Middle frontal gyrus (tissue), 1 donor: ENCODE data around the gene OPN4.

Experiments used
- DNase-seq: peaks from one replicate; pipeline ENCODE4 v3.0.0-alpha.2; 2015; ENCODE audit warnings: low spot score; ENCODE audit errors: extremely low spot score

Gene OPN4

DNA sequence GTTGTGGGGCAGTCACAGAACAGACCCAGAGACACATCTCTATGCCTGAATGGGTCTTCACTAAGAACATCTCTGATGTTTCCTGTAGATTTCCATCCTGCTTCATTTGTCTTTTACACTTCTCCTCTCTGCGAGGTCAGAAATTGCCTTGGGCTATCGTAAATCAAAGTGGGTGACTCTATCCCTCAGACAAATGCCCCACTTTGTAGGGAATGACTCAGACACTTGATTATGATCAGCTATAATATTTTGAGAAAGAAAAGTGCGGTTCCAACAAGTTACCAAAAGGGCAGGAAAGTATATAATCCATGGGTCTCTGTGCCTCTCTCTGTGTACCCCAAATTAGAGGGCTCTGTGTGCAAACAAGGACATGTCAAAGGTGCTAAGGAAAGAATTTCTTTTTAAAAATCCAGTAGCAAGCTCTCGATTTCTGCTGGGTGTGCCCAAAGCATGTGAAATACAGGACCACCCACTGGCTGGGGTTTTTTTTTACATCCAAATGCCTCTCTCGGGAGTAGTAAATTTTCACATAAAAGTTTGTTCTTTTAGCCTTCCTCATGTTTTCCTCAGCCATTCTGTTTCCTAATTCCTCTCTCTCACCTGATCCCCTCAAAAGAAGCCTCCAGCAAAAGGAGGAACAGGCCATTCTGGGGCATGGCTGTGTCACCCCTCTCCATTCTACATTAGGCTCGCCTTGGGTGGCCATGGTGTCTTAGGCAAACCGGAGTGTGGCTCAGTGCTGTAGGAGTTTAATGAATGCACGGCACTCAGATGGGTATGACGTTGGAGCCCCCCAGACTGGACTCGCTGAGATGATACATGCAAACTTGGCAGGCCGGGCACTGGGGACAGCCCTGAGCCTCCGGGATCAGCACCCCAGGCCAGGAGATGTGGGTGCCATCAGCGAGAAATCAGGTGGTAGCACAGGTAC lies 6.3 kb upstream of the OPN4 start:
- DNase-seq: no peak

DNA sequence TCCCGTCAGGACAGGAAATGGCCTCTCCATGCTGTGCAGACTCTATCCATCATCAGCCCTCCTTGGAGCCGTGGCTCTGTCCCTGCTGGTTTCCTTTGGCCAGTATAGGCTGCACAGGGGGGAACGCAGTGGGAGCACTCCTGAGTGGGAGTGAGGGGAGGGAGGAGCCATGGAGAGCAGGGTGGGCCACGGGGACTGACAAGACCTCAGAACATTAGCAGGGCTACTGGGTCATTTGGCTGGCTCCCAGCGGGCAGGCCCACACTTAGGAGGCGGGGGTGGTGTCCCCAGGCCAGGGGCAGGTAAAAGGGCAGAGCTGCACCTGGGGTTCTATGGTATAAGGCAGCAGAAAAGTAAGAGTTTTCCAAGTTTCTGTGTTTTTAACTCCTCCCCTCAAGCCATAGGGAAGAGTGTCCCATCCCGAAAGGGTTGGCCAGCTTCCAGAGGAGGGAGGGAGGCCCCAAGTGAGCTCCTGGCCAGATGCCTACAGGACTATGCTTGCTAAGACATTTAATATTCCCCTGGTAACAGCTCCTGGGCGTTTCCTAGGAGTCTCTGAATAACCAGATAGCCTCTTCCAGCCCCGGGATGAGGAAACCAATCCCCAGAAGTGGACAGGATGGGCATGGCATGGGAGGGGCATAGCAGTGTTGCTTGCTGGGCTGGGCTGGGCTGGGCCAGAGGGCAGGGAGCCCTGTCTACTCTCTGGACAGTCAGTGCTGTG lies 5.5 kb upstream of the OPN4 start:
- no peak for DNase-seq

DNA sequence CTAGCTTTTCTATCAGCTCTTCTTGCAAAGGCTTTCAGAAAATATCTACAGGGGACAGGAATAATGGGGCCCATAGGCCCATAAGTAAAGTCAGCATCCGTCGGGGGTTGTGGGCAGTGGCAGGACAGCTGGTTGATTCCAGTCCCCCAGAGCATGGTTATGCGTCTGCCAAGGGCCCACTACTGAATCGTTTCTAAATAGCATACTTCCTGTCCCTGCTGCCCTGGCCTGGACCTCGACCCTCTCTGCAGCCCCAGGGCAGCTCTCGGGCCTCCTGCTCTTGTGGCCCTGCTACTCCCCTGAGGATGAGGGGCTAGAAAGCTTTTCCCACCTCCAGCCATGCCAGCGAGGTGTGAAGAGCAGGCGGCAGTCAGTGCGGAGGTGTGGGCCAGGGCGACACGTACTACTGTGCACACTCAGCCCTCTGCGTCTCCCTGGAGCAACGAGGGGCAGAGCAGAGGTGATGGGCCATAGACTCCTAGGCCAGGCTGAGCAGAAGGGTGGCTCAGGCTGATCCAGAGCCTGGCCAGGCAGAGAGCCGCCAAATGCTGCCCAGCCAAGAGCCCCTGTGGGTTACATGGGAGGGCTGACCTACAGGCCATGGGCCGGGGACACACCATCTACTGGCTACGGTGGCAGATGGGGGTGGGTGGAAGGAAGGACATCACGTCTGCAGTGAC lies 4.7 kb upstream of the OPN4 start:
- DNase-seq: no peak

DNA sequence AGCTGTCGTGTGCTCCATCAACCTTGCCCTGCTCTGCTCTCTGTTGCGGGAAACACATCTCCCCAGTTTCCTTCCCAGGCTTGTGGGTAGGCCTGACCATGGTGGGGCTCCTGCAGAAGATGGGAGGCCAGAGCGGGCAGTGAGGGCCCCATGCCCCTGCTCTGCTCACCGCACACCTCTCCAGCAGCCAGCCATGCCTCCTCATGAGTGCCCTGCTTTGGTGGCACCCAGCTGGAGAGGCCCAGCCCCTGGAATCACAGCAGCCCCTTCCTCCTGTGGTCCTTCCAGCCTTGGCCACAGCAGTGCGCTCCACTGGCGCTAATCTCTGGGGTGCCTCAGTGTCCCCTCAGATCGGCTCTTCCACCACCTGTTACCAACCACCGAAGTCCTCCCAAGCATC lies 4.2 kb upstream of the OPN4 start:
- DNase-seq: no peak

- DNase-seq: no peak
Measured at GRCh38 chr10:86651021-86651471, 3.3 kb upstream of the OPN4 start.

- no peak for DNase-seq
Measured at GRCh38 chr10:86651631-86652331, 2.6 kb upstream of the OPN4 start.

DNA sequence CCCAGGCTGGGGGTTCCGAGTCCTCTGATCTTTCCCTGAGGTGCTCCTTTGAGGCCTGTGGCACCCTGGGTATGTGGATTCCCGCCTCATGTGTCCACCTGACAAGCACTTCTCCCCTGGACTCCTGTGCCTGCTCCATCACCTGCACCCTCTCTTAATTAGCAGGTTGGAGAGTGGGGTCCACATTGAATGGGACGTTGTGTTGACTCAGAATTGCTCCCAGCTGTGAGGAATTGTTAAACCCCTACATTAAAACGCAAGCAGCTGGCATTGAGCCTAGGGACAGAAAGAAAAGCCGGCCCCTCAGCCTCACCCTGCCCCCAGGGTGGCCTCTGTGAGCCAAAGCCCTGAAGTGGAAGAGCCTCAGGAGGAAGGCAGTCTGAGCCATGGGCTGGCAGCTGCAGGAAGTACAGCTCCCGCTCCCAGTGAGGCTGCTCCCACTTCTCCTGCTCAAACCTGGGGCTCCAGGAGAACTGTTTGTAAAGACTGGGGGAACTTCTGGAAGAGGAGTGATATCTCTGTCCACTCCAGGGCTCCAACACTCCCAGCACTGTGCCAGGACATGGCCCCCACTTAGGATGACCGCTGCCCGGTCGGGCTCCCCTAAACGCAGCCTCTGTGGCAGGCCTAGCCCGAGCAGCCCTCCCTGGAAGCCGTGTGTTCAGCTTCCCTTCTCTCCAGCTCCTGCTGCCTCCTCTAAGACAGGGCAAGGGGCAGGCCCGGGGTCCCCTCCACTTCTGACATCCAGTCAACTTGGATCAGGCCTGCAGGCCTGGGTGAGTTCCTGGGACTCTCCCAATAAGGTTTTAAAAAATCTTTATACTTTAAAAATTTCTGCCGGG lies 1.8 kb upstream of the OPN4 start:
- DNase-seq: no peak

DNA sequence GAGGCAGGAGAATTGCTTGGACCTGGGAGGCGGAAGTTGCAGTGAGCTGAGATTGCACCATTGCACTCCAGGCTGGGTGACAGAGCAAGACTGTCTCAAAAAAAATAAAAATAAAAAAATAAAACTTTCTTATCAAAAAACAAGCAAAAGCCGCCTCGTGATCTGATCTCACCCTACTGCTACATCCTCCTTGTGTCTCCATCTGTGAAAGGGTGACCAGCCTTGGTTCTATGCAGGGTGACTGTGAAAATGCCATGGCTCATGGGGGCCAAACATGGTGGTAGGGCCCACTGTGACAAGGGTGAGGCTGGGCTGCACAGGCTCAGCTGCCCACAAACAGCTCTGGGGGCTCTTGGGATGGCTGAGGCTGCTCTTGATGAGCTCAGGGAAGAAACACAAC lies 968 bp upstream of the OPN4 start:
- DNase-seq: no peak

DNA sequence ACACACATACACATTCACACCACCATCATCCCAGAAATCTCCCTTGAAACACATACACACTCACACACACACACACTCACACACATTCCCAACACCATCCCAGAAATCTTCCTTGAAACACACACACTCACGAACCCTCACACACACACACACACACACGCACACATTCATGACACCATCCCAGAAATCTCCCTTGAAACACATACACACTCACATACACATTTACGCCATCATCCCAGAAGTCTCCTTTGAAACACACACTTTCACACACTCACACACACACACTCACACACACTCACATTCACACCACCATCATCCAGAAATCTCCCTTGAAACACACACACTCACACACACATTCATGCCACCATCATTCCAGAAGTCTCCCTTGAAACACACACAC lies 360 bp upstream of the OPN4 start:
- no peak for DNase-seq

GRCh38 chr10:86655173-86655540 lies 810 bp downstream of the OPN4 start:
- DNase-seq: no peak

DNA sequence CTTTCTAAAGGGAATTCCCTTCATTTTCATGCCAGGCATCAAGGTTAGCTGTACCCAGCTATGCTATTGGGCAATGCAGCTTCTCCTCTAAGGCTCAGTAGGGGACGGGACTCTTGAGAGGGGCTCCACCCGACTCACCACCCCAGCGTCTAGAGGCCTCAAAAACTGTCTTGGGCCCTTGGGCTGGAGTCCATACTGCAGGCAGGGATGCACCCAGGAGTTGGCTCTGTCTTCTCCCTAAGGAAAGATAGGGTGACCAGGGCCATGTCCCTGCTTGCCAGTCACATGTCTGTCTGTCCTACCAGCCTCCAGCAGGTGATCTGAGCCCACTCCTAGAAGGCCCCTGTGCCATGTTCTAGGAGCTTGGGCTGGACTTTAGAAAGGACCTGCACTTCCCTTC lies 1.2 kb downstream of the OPN4 start:
- DNase-seq: no peak

DNA sequence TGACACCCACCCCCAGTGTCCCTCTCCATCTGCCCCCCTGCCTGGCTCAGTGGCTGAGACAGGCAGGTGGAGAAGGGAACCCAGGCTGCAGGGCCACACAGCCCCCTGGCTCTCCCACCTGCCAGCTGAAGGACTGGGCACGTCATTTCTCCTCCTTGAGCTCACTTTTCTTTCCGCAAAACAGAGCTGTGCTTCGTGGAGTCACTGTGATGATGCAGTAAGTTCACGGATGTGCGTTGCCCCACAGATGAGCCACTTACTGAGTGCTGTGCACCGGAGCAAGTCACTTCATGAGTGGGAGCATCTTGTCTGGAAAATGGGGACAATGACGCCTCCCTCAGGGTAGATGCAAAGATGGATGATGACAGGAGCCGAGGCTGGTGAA lies 2.7 kb downstream of the OPN4 start:
- no peak for DNase-seq

GRCh38 chr10:86657396-86658011 lies 3.2 kb downstream of the OPN4 start:
- DNase-seq: no peak

DNA sequence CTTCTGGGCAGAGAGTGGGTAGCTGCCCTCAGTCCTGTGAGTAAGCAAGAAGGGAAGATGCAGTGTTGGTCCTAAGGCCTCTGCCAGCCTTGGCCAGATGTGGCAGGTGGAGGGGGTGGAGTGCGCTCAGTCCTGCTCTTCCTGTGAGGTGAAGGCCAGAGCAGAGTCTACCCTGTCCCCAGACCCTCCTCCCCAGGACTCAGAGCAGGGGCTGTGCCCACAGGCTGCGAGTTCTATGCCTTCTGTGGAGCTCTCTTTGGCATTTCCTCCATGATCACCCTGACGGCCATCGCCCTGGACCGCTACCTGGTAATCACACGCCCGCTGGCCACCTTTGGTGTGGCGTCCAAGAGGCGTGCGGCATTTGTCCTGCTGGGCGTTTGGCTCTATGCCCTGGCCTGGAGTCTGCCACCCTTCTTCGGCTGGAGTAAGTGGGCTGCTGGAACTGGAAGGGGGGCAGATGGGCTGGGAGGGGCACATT lies 4.0 kb downstream of the OPN4 start:
- no peak for DNase-seq

DNA sequence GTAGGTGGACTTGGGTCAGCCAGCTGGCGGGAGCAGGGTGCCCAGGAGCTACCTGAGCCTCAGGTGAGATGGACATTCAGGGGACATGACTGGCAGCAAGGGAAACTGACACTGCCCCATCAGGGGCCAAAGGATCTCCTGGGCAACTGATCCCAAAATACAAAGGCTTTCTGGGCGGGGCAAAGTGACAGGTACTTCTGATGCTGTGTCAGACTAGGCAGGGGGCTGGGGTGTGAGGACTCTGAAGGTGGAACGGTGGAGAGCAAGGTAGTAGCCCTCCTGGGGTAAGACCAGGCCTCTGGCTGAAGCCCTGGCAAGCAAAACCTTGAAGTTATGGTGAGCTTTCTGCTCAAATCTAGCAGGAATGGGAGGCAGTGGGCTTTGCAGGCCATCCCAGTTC lies 4.4 kb downstream of the OPN4 start:
- no peak for DNase-seq

- no peak for DNase-seq
Measured at GRCh38 chr10:86659161-86659691, 4.9 kb downstream of the OPN4 start.

DNA sequence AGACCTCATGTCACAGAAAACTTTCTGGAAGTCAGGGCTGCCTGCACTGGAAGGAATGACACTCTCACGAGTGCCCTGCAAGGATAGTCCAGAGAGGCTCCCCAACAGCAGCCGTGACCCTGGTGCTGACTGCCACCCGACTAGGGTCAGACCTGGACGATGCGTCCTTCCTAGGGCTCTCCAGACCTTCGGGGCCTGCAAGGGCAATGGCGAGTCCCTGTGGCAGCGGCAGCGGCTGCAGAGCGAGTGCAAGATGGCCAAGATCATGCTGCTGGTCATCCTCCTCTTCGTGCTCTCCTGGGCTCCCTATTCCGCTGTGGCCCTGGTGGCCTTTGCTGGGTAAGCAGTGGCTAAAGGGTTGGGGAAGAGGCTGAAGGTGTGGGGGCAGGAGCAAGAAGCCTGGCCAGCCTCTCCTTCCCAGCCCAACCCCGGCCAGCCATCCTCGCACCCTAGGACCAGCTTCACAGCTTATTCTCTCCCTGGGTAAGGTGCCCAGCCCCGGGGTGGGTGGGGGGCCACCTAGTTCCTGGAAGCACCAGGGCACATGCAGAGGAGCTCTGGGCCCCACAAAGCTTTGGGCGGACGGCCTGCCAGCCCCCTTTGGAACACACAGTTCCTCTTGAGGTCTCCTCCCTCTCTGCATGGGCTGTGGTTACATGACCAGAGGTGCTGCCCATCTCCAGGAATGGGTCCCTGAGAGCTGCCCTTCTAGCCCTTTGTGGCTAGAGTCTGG lies 5.5 kb downstream of the OPN4 start:
- no peak for DNase-seq

- no peak for DNase-seq
Measured at GRCh38 chr10:86661161-86662025, 7.0 kb downstream of the OPN4 start.
